Measurements from ENCODE around the gene RGS17.

DNA sequence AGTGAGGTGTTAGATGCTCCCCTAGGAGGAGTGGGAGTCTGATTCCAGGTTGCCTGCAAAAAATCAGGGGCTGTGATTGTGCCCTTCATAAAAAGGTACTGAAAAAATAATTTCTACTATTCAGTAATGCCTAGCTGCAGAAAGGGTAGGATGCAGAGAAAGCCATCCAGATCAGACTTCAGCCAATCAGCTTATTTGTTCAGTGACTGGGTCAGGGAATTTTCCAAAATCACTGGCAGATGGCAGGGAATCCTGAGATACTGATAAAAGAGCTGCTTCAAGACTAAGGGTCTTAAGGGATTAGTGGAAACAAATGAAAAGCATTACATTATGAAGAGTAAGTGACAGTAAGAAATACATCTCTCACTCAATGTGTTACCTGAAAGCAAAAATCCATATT lies 85.8 kb downstream of the RGS17 start:
- TF ChIP-seq, protein P1, sequence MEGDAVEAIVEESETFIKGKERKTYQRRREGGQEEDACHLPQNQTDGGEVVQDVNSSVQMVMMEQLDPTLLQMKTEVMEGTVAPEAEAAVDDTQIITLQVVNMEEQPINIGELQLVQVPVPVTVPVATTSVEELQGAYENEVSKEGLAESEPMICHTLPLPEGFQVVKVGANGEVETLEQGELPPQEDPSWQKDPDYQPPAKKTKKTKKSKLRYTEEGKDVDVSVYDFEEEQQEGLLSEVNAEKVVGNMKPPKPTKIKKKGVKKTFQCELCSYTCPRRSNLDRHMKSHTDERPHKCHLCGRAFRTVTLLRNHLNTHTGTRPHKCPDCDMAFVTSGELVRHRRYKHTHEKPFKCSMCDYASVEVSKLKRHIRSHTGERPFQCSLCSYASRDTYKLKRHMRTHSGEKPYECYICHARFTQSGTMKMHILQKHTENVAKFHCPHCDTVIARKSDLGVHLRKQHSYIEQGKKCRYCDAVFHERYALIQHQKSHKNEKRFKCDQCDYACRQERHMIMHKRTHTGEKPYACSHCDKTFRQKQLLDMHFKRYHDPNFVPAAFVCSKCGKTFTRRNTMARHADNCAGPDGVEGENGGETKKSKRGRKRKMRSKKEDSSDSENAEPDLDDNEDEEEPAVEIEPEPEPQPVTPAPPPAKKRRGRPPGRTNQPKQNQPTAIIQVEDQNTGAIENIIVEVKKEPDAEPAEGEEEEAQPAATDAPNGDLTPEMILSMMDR (IDR thresholded peaks at IDR 0.05) = no peak
- TF ChIP-seq POLR2A (IDR thresholded peaks at IDR 0.05) (no peak), EP300 (IDR thresholded peaks at IDR 0.05; ENCODE audit: low read depth) (no peak)

Measured in transverse colon (tissue), 3 donors.